HL-60 (cell line): ENCODE data around the gene SPDYC.

Experiments used
- DNase-seq, 2 experiments: peaks; one replicate each; pipeline ENCODE4 v3.0.0-alpha.2; 2010 to 2020; ENCODE audit warnings: low read depth in 1 of 2, low spot score in 1 of 2
- H3K27ac ChIP-seq: fragments of 250-450 bp; sonication (Bioruptor Pico); replicated peaks from 2 replicates; pipeline ENCODE4 v1.5.1; 2020; ENCODE audit warnings: mild to moderate bottlenecking, moderate library complexity
- H3K27me3 ChIP-seq: fragments of 250-450 bp; sonication (Bioruptor Pico); 2 replicates; pipeline ENCODE4 v1.5.1; 2021; ENCODE audit warnings: mild to moderate bottlenecking, moderate library complexity; ENCODE audit not compliant: insufficient read depth, poor library complexity, severe bottlenecking
- H3K4me3 ChIP-seq: replicated peaks from 2 replicates; pipeline ENCODE4 v1.5.1; 2011; ENCODE audit warnings: mild to moderate bottlenecking, control low read depth, low read length; ENCODE audit not compliant: insufficient read depth
- GABPA ChIP-seq: IDR thresholded peaks from 2 replicates; pipeline ENCODE4 v1.6.1; 2012; ENCODE audit warnings: low read depth
- POLR2AphosphoS5 ChIP-seq: IDR thresholded peaks from 2 replicates; pipeline ENCODE4 v1.6.1; 2012; ENCODE audit warnings: low read depth
- REST ChIP-seq: IDR thresholded peaks from 2 replicates; pipeline ENCODE4 v1.6.1; 2012; ENCODE audit warnings: low read depth; ENCODE audit not compliant: insufficient replicate concordance
- SPI1 ChIP-seq: IDR thresholded peaks from 2 replicates; pipeline ENCODE4 v1.6.1; 2012; ENCODE audit warnings: low read depth, mild to moderate bottlenecking, borderline replicate concordance
- TF ChIP-seq, protein P1 (sequence below): IDR thresholded peaks from one replicate; pipeline ENCODE4 v1.5.1; 2011; ENCODE audit warnings: low read length, control low read depth, inconsistent platforms; ENCODE audit not compliant: insufficient read depth

Gene SPDYC

DNA sequence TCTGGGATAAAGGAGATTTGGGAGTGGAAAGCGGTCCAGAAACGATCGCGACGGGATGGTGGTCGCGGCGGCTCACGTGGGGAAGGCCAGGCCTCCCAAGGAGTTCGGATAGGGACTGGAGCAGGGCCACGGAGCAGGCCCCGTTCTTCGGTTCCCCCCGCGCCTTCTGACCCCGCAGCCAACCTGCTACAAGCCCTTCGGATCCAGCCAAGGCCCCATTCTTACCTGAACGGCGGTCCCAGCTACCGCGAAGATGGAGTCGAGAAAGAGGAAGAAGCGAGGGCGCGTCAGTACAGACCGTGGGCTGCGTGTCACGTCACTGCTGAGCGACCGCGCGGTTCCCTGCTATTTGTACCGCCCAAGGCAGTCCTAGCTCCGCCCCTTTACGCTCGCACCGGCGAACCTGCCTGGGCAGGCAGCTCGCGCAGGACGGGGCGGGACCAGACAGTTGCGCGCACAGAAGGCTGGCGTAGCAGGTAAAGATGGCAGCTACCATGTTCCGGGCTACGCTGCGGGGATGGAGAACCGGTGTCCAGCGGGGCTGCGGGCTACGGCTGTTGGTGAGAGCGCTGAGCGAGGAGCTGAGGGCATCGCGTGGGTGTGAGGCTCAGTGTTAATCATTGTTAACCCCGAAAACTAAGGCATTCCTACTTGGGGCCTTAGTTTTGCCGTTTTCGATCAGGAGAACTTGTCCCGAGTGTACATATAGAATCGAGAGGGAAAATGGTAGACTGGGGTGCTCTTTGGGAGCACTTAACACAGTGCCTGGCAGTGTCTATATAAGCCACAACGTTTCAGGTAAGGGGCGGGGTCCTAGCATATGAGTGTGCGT lies 48.0 kb upstream of the SPDYC start, which contains the start of the genes FAU and MRPL49:
FAU (minus strand) TSS at position 270 of the 832 bp plus-strand sequence. CDS start 321 bp downstream, outside the sequence.
MRPL49 (plus strand) TSS at position 457 of the 832 bp plus-strand sequence; CDS start at position 483, 26 bp downstream.
- H3K4me3 ChIP-seq, result peak within 1 kb of the TSS; percentile 76
- peak within 1 kb of the TSS; percentile 92 for H3K27ac ChIP-seq
- DNase-seq, result peak; percentile 99
- TF ChIP-seq REST (peak; percentile 48), GABPA (no peak), SPI1 (peak; percentile 70; the same call in 1 of the 2 replicates), POLR2AphosphoS5 (peak; percentile 95)
- TF ChIP-seq, protein P1, sequence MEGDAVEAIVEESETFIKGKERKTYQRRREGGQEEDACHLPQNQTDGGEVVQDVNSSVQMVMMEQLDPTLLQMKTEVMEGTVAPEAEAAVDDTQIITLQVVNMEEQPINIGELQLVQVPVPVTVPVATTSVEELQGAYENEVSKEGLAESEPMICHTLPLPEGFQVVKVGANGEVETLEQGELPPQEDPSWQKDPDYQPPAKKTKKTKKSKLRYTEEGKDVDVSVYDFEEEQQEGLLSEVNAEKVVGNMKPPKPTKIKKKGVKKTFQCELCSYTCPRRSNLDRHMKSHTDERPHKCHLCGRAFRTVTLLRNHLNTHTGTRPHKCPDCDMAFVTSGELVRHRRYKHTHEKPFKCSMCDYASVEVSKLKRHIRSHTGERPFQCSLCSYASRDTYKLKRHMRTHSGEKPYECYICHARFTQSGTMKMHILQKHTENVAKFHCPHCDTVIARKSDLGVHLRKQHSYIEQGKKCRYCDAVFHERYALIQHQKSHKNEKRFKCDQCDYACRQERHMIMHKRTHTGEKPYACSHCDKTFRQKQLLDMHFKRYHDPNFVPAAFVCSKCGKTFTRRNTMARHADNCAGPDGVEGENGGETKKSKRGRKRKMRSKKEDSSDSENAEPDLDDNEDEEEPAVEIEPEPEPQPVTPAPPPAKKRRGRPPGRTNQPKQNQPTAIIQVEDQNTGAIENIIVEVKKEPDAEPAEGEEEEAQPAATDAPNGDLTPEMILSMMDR, result no peak
- no peaks in the 10 kb centered on the region for H3K27me3 ChIP-seq

GRCh38 chr11:65124480-65125196 lies 45.4 kb upstream of the SPDYC start:
- Histone ChIP-seq H3K4me3 (no peak overlapping the region), H3K27me3 (no peaks in the 10 kb centered on the region), H3K27ac (no peak overlapping the region)
- DNase-seq, result no peak
- TF ChIP-seq SPI1 (no peak), GABPA (no peak), POLR2AphosphoS5 (no peak), REST (no peak)
- TF ChIP-seq, protein P1, result no peak

DNA sequence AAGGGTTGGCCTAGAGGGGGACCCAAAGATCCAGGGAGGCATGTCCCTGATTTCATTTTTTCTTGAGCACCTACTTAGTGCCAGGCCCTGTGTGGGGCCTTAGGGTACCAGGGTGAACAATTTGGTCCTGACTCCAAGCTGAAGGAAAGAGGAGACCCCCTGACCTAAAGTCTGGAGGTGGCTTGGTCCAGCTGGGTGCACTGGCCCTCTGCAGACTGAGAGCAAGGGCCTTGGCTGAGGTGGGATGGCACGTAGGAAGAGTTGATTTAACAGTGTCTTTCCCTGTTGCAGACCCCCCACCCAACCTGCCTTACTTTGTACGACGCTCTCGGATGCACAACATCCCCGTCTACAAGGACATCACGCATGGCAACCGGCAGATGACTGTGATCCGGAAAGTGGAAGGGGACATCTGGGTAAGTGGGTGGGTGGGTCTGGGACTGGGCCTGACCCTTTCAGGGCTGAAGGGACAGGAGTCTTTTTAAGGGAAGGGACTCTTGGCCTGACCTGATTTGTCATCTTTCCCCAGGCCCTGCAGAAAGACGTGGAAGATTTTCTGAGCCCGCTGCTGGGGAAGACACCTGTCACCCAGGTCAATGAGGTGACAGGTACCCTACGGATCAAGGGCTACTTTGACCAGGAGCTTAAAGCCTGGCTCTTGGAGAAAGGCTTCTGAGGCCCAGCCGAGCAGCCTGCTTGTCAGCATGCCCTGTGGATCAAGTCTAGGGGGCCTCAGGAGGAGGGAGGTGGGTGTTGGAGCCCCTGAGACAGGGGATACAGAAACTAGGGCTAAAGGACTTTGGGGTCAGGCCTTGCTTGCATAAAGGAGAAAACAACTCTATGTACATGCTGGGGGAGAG lies 44.6 kb upstream of the SPDYC start:
- no peaks in the 10 kb centered on the region for H3K27me3 ChIP-seq
- no peak for DNase-seq
- no peak overlapping the region for H3K27ac ChIP-seq
- TF ChIP-seq GABPA, result no peak
- TF ChIP-seq, protein P1, result no peak
- TF ChIP-seq REST, result no peak
- TF ChIP-seq POLR2AphosphoS5, result no peak
- no peak for TF ChIP-seq SPI1
- H3K4me3 ChIP-seq, result no peak overlapping the region
